ENCODE measurements around the gene MTA1. TPM values are rescaled to one million over a fixed set of nuclear protein-coding genes. Genes with fewer than 3 reads are reported as not detected.

The MTA1 gene
- total and polyA plus RNA-seq, 4 donors, result 3.7 to 28.1 (median 21.0) TPM

- Histone ChIP-seq H3K9ac (ENCODE audit: low read depth in 1 of 2, low read length in 2 of 2) (no peak overlapping the region), H3K27ac (ENCODE audit: low read depth in 1 of 2, low read length in 2 of 2) (peak overlapping the region; percentile 26 to 68), H3K4me1 (ENCODE audit: control insufficient read depth in 4 of 4, insufficient read depth in 4 of 4, low read length in 3 of 4) (peaks cover 17 to 81% (median 60%) of the 10 kb centered on the region in 4 donors), H3K36me3 (ENCODE audit: control insufficient read depth in 4 of 4, insufficient read depth in 3 of 4, low read depth in 1 of 4, low read length in 3 of 4) (no peaks in the 10 kb centered on the region), H3K9me3 (ENCODE audit: control insufficient read depth in 4 of 4, low read length in 3 of 4) (no peaks in the 10 kb centered on the region), H3K4me3 (ENCODE audit: low read depth in 1 of 3, low read length in 3 of 3) (no peak overlapping the region), H3K27me3 (ENCODE audit: control insufficient read depth in 4 of 4, insufficient read depth in 4 of 4, low read length in 3 of 4) (no peaks in the 10 kb centered on the region)
- TF ChIP-seq FOXA1 (IDR thresholded peaks at IDR 0.05), result no peak
- TF ChIP-seq TAF1 (conservative IDR thresholded peaks at IDR 0.05), result no peak
- no peak for TF ChIP-seq ZBTB33 (IDR thresholded peaks at IDR 0.05)
- TF ChIP-seq NR2F2 (IDR thresholded peaks at IDR 0.05), result no peak
- no peak for TF ChIP-seq RAD21 (IDR thresholded peaks at IDR 0.05)
- TF ChIP-seq EGR1 (IDR thresholded peaks at IDR 0.05; ENCODE audit: low read depth in 2 of 2), result no peak
- TF ChIP-seq, protein P1, sequence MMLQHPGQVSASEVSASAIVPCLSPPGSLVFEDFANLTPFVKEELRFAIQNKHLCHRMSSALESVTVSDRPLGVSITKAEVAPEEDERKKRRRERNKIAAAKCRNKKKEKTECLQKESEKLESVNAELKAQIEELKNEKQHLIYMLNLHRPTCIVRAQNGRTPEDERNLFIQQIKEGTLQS (IDR thresholded peaks at IDR 0.05), result no peak
- no peak for TF ChIP-seq MAX (IDR thresholded peaks at IDR 0.05)
- TF ChIP-seq YY1 (IDR thresholded peaks at IDR 0.05), result no peak
- TF ChIP-seq, protein P2, sequence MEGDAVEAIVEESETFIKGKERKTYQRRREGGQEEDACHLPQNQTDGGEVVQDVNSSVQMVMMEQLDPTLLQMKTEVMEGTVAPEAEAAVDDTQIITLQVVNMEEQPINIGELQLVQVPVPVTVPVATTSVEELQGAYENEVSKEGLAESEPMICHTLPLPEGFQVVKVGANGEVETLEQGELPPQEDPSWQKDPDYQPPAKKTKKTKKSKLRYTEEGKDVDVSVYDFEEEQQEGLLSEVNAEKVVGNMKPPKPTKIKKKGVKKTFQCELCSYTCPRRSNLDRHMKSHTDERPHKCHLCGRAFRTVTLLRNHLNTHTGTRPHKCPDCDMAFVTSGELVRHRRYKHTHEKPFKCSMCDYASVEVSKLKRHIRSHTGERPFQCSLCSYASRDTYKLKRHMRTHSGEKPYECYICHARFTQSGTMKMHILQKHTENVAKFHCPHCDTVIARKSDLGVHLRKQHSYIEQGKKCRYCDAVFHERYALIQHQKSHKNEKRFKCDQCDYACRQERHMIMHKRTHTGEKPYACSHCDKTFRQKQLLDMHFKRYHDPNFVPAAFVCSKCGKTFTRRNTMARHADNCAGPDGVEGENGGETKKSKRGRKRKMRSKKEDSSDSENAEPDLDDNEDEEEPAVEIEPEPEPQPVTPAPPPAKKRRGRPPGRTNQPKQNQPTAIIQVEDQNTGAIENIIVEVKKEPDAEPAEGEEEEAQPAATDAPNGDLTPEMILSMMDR (IDR thresholded peaks at IDR 0.05; ENCODE audit: low read depth, low read length, missing input control), result no peak
- no peak for TF ChIP-seq SP1 (IDR thresholded peaks at IDR 0.05)
- no peak for TF ChIP-seq HNF4A (conservative IDR thresholded peaks at IDR 0.05)
- no peak for TF ChIP-seq FOXA2 (IDR thresholded peaks at IDR 0.05)
- TF ChIP-seq GABPA (IDR thresholded peaks at IDR 0.05 in 1 of 2, conservative IDR thresholded peaks at IDR 0.05 in 1 of 2), result no peak
- no peak for TF ChIP-seq REST (IDR thresholded peaks at IDR 0.05)
- no peak for TF ChIP-seq HNF4G (IDR thresholded peaks at IDR 0.05)
- no peak for TF ChIP-seq JUND (IDR thresholded peaks at IDR 0.05)
- TF ChIP-seq RXRA (IDR thresholded peaks at IDR 0.05), result no peak
- no peak for DNase-seq (ENCODE audit: low spot score)
- 89% methylated on average over 20 of the region's 20 CpGs for WGBS
Observed at GRCh38 chr14:105492971-105493871, 73.6 kb downstream of the MTA1 start.
